ENCODE data around the gene SLC39A6. TPM values are rescaled to one million over a fixed set of nuclear protein-coding genes. Genes with fewer than 3 reads are reported as not detected.
A peak's percentile ranks its signal among the peaks of the same experiment; 100 is the strongest.

SLC39A6 gene
- total and polyA plus RNA-seq, 2 of the 13 experiments (the other 11 are each of a cell fraction or from before 2014, with no cell fraction given) = 41.7 to 59.2 TPM

- TF ChIP-seq ZNF646 (CRISPR knock-in tag; IDR thresholded peaks at IDR 0.05) (no peak), RERE (CRISPR knock-in tag; IDR thresholded peaks at IDR 0.05; ENCODE audit: low read depth) (no peak), ELF3 (CRISPR knock-in tag; IDR thresholded peaks at IDR 0.05) (no peak), E2F1 (CRISPR knock-in tag; IDR thresholded peaks at IDR 0.05) (no peak; the same call in 1 of the 2 replicates), PHF8 (CRISPR knock-in tag; IDR thresholded peaks at IDR 0.05) (peak; percentile 92), NFYB (CRISPR knock-in tag; IDR thresholded peaks at IDR 0.05) (peak; percentile 58), PHF21A (CRISPR knock-in tag; IDR thresholded peaks at IDR 0.05) (0 out of 2 replicates have a peak, but pooled peaks have one; percentile 28), ZC3H4 (CRISPR knock-in tag; IDR thresholded peaks at IDR 0.05; ENCODE audit: borderline replicate concordance) (no peak), ONECUT2 (CRISPR knock-in tag; IDR thresholded peaks at IDR 0.05) (no peak), KMT2B (CRISPR knock-in tag; IDR thresholded peaks at IDR 0.05) (peak; percentile 96), CTCF (CRISPR knock-in tag; IDR thresholded peaks at IDR 0.05) (0 out of 2 replicates have a peak, but pooled peaks have one; percentile 19), KLF15 (CRISPR knock-in tag; IDR thresholded peaks at IDR 0.05; ENCODE audit: borderline replicate concordance) (no peak; the same call in 1 of the 2 replicates), ISX (CRISPR knock-in tag; conservative IDR thresholded peaks at IDR 0.05) (no peak)
These were observed 61.8 kb downstream of the SLC39A6 start, which contains the start of gene RPRD1A (continued) for GRCh38 chr18:36067055-36067957.
